Measurements from ENCODE around the gene PHTF2.

Gene PHTF2

DNA sequence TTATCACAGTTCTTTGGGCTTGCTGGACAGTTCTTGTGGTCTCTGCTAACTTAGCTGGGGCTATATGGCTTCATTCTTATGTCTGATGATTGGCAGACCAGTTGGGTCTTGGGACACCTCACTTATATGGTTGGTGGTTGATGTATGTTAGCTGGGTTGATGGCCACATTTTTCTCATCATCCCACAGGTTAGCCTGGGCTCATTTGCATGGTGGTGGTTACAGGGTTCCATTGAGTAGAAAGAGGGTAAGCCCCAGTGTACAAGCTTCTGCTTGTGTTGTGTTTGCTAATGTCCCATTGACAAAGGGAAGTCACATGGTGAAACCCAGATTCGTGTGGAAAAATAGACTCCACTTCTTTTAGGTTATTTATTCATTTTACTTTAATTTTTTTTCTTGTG lies 41.0 kb upstream of the PHTF2 start:
- no peak overlapping the region; the same call in 1 of the 2 replicates for H3K4me2 ChIP-seq (ENCODE audit: low read length)
- no peak overlapping the region for H2AFZ ChIP-seq (ENCODE audit: low read length)
- H3K79me2 ChIP-seq (ENCODE audit: insufficient read depth, low read length) = peaks cover 68% of the 10 kb centered on the region
- H3F3A ChIP-seq (ENCODE audit: insufficient read depth, low read length) = peaks cover 9% of the 10 kb centered on the region; the same call in 1 of the 2 replicates
- no peaks in the 10 kb centered on the region for H3K9me2 ChIP-seq (ENCODE audit: low read depth, low read length)
- peak overlapping the region; percentile 38 for H3K27ac ChIP-seq (ENCODE audit: low read depth, low read length, poor library complexity, severe bottlenecking)
- H3K9ac ChIP-seq (ENCODE audit: low read length) = no peak overlapping the region
- peaks cover 45% of the 10 kb centered on the region for H3K4me1 ChIP-seq (ENCODE audit: insufficient read depth, low read length, severe bottlenecking)
- H4K20me1 ChIP-seq (ENCODE audit: insufficient read depth, low read length) = no peaks in the 10 kb centered on the region
- H3K4me3 ChIP-seq (ENCODE audit: low read depth, low read length, poor library complexity, severe bottlenecking) = no peak overlapping the region
- TF ChIP-seq EZH2 (IDR thresholded peaks at IDR 0.05; ENCODE audit: borderline replicate concordance, low read length) = no peak
- TF ChIP-seq, protein P1, sequence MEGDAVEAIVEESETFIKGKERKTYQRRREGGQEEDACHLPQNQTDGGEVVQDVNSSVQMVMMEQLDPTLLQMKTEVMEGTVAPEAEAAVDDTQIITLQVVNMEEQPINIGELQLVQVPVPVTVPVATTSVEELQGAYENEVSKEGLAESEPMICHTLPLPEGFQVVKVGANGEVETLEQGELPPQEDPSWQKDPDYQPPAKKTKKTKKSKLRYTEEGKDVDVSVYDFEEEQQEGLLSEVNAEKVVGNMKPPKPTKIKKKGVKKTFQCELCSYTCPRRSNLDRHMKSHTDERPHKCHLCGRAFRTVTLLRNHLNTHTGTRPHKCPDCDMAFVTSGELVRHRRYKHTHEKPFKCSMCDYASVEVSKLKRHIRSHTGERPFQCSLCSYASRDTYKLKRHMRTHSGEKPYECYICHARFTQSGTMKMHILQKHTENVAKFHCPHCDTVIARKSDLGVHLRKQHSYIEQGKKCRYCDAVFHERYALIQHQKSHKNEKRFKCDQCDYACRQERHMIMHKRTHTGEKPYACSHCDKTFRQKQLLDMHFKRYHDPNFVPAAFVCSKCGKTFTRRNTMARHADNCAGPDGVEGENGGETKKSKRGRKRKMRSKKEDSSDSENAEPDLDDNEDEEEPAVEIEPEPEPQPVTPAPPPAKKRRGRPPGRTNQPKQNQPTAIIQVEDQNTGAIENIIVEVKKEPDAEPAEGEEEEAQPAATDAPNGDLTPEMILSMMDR (IDR thresholded peaks at IDR 0.05; ENCODE audit: low read length) = no peak
- H3K9me3 ChIP-seq (ENCODE audit: low read length) = no peaks in the 10 kb centered on the region
- H3K36me3 ChIP-seq (ENCODE audit: insufficient read depth, low read length) = peaks cover 25% of the 10 kb centered on the region; the same call in 1 of the 2 replicates
- no peaks in the 10 kb centered on the region for H3K27me3 ChIP-seq (ENCODE audit: insufficient read depth, low read length)

DNA sequence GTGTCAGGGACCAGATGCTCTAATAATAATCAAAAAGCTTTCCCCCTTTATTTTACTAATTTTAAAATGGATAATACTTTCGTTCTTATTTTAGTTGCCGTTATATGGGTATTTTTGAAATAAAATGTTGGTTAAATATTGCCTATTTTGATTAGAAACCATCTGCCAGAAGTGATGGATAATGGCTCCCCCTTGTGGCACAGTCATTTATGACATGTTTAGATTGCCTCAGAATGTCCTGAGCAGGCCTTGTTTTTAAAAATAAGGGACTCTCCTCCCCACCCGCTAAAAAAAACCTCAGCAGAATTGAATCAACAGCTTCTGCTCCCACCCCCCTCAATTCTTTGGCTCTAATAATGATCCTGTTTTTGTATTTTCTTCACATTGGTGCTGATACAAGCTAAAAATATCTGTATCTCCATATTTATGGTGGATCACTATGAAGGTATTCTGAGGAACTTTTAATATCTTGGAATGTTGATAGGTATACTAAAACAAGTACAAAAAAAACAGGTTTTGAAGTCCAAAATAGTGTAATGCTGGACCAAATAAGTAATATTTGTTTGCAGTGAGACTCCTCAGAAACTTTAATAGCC lies 39.2 kb upstream of the PHTF2 start:
- peaks cover 9% of the 10 kb centered on the region; the same call in 1 of the 2 replicates for H3K36me3 ChIP-seq (ENCODE audit: insufficient read depth, low read length)
- no peaks in the 10 kb centered on the region for H3K9me3 ChIP-seq (ENCODE audit: low read length)
- H3K79me2 ChIP-seq (ENCODE audit: insufficient read depth, low read length) = peaks cover 72% of the 10 kb centered on the region
- no peak for TF ChIP-seq EZH2 (IDR thresholded peaks at IDR 0.05; ENCODE audit: borderline replicate concordance, low read length)
- TF ChIP-seq, protein P1 (IDR thresholded peaks at IDR 0.05; ENCODE audit: low read length) = peak; percentile 95
- no peaks in the 10 kb centered on the region for H4K20me1 ChIP-seq (ENCODE audit: insufficient read depth, low read length)
- H3K27me3 ChIP-seq (ENCODE audit: insufficient read depth, low read length) = no peaks in the 10 kb centered on the region
- H3K27ac ChIP-seq (ENCODE audit: low read depth, low read length, poor library complexity, severe bottlenecking) = peak overlapping the region; percentile 61
- peaks cover 45% of the 10 kb centered on the region for H3K4me1 ChIP-seq (ENCODE audit: insufficient read depth, low read length, severe bottlenecking)
- no peaks in the 10 kb centered on the region for H3K9me2 ChIP-seq (ENCODE audit: low read depth, low read length)
- no peak overlapping the region for H2AFZ ChIP-seq (ENCODE audit: low read length)
- H3K4me3 ChIP-seq (ENCODE audit: low read depth, low read length, poor library complexity, severe bottlenecking) = no peak overlapping the region
- H3K4me2 ChIP-seq (ENCODE audit: low read length) = peak overlapping the region; percentile 38; the same call in 1 of the 2 replicates
- peak overlapping the region; percentile 7; the same call in 1 of the 2 replicates for H3K9ac ChIP-seq (ENCODE audit: low read length)
- peaks cover 9% of the 10 kb centered on the region; the same call in 1 of the 2 replicates for H3F3A ChIP-seq (ENCODE audit: insufficient read depth, low read length)

DNA sequence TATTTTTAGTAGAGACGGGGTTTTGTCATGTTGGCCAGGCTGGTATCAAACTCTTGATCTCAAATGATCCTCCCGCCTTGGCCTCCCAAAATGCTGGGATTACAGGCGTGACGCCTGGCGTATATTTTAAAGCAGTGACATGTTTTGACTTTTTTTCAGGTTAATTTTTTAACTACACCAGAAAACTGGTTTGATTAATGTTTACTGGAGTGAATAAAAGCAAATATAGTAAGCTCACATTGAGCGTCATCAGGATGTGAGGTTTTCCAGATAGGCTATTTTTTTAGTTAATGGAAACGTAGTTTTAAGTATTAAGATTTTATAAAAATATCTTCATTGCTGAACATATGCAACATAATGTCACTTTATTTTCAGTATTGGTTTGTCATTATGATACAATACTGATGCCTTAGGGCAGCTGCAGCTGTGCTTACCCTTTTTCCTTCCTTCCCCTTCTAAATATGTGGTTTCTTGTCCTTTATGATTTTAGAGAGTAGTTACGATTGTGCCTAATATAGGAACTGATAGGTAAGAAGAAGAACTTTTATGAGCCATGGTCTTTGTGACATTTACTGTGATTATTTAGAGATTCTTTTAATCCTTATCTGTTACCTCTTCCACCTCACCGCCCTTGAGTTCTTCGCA lies 37.6 kb upstream of the PHTF2 start:
- peak overlapping the region; percentile 10 for H3K4me3 ChIP-seq (ENCODE audit: low read depth, low read length, poor library complexity, severe bottlenecking)
- H2AFZ ChIP-seq (ENCODE audit: low read length) = no peak overlapping the region
- no peaks in the 10 kb centered on the region for H3K9me3 ChIP-seq (ENCODE audit: low read length)
- peaks cover 45% of the 10 kb centered on the region for H3K4me1 ChIP-seq (ENCODE audit: insufficient read depth, low read length, severe bottlenecking)
- no peaks in the 10 kb centered on the region for H3K27me3 ChIP-seq (ENCODE audit: insufficient read depth, low read length)
- H4K20me1 ChIP-seq (ENCODE audit: insufficient read depth, low read length) = no peaks in the 10 kb centered on the region
- no peaks in the 10 kb centered on the region for H3K9me2 ChIP-seq (ENCODE audit: low read depth, low read length)
- H3K36me3 ChIP-seq (ENCODE audit: insufficient read depth, low read length) = peaks cover 15% of the 10 kb centered on the region
- peaks cover 9% of the 10 kb centered on the region; the same call in 1 of the 2 replicates for H3F3A ChIP-seq (ENCODE audit: insufficient read depth, low read length)
- TF ChIP-seq, protein P1 (IDR thresholded peaks at IDR 0.05; ENCODE audit: low read length) = no peak
- no peak for TF ChIP-seq EZH2 (IDR thresholded peaks at IDR 0.05; ENCODE audit: borderline replicate concordance, low read length)
- H3K79me2 ChIP-seq (ENCODE audit: insufficient read depth, low read length) = peaks cover 69% of the 10 kb centered on the region
- H3K4me2 ChIP-seq (ENCODE audit: low read length) = peak overlapping the region; percentile 29; the same call in 1 of the 2 replicates
- peak overlapping the region; percentile 61 for H3K27ac ChIP-seq (ENCODE audit: low read depth, low read length, poor library complexity, severe bottlenecking)
- peak overlapping the region; percentile 1; the same call in 1 of the 2 replicates for H3K9ac ChIP-seq (ENCODE audit: low read length)
